ENCODE data around the gene TMEM231.
"Not testable (repeated sequence)": the region's sequence is repeated elsewhere in the genome, so short reads cannot be mapped to it uniquely, and the experiment has no call there.

TMEM231 gene, protein sequence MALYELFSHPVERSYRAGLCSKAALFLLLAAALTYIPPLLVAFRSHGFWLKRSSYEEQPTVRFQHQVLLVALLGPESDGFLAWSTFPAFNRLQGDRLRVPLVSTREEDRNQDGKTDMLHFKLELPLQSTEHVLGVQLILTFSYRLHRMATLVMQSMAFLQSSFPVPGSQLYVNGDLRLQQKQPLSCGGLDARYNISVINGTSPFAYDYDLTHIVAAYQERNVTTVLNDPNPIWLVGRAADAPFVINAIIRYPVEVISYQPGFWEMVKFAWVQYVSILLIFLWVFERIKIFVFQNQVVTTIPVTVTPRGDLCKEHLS

GRCh38 chr16:75555707-75556430, at the start of gene TMEM231:
TMEM231 (minus strand) TSS chr16:75556252; CDS start chr16:75556209, 43 bp downstream.
- peak within 1 kb of the TSS; percentile 74 for H3K4me3 ChIP-seq (ENCODE audit: low read length)
- TF ChIP-seq, protein P1, sequence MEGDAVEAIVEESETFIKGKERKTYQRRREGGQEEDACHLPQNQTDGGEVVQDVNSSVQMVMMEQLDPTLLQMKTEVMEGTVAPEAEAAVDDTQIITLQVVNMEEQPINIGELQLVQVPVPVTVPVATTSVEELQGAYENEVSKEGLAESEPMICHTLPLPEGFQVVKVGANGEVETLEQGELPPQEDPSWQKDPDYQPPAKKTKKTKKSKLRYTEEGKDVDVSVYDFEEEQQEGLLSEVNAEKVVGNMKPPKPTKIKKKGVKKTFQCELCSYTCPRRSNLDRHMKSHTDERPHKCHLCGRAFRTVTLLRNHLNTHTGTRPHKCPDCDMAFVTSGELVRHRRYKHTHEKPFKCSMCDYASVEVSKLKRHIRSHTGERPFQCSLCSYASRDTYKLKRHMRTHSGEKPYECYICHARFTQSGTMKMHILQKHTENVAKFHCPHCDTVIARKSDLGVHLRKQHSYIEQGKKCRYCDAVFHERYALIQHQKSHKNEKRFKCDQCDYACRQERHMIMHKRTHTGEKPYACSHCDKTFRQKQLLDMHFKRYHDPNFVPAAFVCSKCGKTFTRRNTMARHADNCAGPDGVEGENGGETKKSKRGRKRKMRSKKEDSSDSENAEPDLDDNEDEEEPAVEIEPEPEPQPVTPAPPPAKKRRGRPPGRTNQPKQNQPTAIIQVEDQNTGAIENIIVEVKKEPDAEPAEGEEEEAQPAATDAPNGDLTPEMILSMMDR (conservative IDR thresholded peaks at IDR 0.05; ENCODE audit: low read depth, low read length): peak; percentile 1
- DNase-seq (ENCODE audit: low read depth): peak; percentile 71

DNA sequence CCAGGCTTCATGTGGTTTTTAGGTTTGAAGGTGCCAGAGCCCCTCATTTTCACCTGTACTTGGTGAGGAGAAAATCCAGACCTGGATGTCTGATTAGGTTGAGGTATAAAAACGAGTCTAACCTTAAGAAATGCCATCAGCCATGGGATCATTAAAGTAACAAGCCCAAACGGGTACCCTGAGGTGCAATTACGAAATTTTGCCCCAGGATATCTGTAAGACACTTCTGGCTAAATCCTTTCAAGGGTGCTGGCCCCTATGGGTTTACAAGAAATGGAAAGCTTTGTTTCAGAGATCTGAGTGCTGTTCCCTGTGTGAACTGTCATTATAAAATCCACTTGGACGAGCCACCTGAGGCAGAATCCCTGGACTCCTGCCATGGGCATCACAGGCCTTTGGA, 47.2 kb upstream of the TMEM231 start:
- TF ChIP-seq, protein P1 (conservative IDR thresholded peaks at IDR 0.05; ENCODE audit: low read depth, low read length): no peak
- no peak for DNase-seq (ENCODE audit: low read depth)
- no peak overlapping the region for H3K4me3 ChIP-seq (ENCODE audit: low read length)

- DNase-seq (ENCODE audit: low read depth): no peak
- no peak overlapping the region for H3K4me3 ChIP-seq (ENCODE audit: low read length)
- TF ChIP-seq, protein P1 (conservative IDR thresholded peaks at IDR 0.05; ENCODE audit: low read depth, low read length): no peak
Observed at GRCh38 chr16:75599452-75600277, 43.6 kb upstream of the TMEM231 start.

GRCh38 chr16:75593825-75594820, 38.1 kb upstream of the TMEM231 start:
- no peak overlapping the region for H3K4me3 ChIP-seq (ENCODE audit: low read length)
- no peak for DNase-seq (ENCODE audit: low read depth)
- TF ChIP-seq, protein P1 (conservative IDR thresholded peaks at IDR 0.05; ENCODE audit: low read depth, low read length): no peak

DNA sequence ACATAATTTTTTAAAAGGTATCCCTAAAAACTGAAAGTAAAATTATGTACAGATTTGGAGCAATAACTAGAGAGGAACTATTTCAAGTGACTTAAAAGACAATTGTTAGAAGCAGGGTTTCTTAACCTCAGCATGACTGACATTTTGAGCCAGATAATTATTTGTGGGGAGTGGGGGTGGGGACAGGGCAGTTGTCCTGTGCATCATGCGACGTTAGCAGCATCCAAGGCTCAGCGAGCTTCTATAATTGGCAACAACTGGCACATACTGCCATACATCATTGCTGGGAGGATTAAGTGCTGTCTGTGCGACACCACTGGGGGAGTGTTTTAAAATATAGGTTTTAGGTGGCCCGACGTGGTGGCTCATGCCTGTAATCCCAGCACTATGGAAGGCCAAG, 37.3 kb upstream of the TMEM231 start:
- DNase-seq (ENCODE audit: low read depth): no peak

GRCh38 chr16:75591927-75592326, 35.9 kb upstream of the TMEM231 start:
- H3K4me3 ChIP-seq (ENCODE audit: low read length); DNase-seq (ENCODE audit: low read depth): not testable (repeated sequence)

More for the DNA sequence above, 37.3 kb upstream of the TMEM231 start:
- no peak overlapping the region for H3K4me3 ChIP-seq (ENCODE audit: low read length)
- TF ChIP-seq, protein P1 (conservative IDR thresholded peaks at IDR 0.05; ENCODE audit: low read depth, low read length): no peak

All from retinal pigment epithelial cell (primary cell).